Measurements from ENCODE around the gene CLNS1A.

DNA sequence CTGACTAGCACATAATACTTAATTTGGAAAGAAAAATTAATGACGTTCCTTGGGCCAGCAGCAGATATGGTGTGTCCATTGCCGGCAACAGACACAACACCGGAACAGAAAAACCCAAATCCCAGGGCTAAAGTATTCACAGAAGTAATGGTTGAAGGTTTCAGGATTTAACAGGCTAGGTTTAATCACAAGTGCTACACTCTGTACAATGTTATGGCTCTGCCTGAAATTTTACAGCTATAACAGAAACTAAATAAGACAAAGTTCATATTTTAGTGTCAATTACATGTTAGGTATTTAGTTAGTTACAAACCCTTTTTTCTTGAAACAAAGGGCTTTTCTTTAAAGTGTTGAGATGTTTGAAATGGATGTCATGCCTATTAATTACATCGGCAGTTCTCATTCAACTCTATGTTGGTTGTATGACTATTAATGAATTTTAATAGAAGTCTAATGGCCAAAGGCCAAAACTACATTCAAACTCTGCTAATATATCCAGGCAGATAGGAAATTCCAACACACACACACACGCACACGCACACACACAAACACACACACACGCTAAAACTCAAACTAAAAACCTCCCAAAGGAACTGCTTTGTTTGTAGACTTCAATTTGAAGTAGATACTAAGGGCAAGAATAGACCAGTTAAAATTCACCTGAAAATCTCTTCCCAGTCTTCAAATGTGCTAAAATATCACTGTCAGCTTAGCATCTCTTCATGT, 27.8 kb upstream of the CLNS1A start:
- TF ChIP-seq, protein P1, sequence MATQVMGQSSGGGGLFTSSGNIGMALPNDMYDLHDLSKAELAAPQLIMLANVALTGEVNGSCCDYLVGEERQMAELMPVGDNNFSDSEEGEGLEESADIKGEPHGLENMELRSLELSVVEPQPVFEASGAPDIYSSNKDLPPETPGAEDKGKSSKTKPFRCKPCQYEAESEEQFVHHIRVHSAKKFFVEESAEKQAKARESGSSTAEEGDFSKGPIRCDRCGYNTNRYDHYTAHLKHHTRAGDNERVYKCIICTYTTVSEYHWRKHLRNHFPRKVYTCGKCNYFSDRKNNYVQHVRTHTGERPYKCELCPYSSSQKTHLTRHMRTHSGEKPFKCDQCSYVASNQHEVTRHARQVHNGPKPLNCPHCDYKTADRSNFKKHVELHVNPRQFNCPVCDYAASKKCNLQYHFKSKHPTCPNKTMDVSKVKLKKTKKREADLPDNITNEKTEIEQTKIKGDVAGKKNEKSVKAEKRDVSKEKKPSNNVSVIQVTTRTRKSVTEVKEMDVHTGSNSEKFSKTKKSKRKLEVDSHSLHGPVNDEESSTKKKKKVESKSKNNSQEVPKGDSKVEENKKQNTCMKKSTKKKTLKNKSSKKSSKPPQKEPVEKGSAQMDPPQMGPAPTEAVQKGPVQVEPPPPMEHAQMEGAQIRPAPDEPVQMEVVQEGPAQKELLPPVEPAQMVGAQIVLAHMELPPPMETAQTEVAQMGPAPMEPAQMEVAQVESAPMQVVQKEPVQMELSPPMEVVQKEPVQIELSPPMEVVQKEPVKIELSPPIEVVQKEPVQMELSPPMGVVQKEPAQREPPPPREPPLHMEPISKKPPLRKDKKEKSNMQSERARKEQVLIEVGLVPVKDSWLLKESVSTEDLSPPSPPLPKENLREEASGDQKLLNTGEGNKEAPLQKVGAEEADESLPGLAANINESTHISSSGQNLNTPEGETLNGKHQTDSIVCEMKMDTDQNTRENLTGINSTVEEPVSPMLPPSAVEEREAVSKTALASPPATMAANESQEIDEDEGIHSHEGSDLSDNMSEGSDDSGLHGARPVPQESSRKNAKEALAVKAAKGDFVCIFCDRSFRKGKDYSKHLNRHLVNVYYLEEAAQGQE (IDR thresholded peaks at IDR 0.05; ENCODE audit: insufficient read depth in 1 of 2, low read depth in 2 of 2, low read length in 2 of 2), result no peak
- TF ChIP-seq SIN3A (IDR thresholded peaks at IDR 0.05; ENCODE audit: borderline replicate concordance, insufficient read depth, low read length), result no peak
- no peak for TF ChIP-seq TAF1 (IDR thresholded peaks at IDR 0.05; ENCODE audit: borderline replicate concordance, insufficient read depth, low read length)
- TF ChIP-seq POLR2AphosphoS5 (IDR thresholded peaks at IDR 0.05; ENCODE audit: low read depth, low read length), result no peak

All from PFSK-1 (cell line).